HK-2 (cell line): ENCODE data around the gene TRIM67.
A peak's percentile ranks its signal among the peaks of the same experiment; 100 is the strongest.
"Not testable (repeated sequence)": the region's sequence is repeated elsewhere in the genome, so short reads cannot be mapped to it uniquely, and the experiment has no call there.

ENCODE experiments used
- DNase-seq: peaks from one replicate; pipeline ENCODE4 v3.0.0-alpha.2; 2018; ENCODE audit not compliant: unreplicated experiment

Gene TRIM67

GRCh38 chr1:231158141-231158540 lies 3.7 kb upstream of the TRIM67 start:
- DNase-seq: not testable (repeated sequence)

GRCh38 chr1:231159202-231159962 lies 2.5 kb upstream of the TRIM67 start:
- DNase-seq: no peak

- no peak for DNase-seq
These were observed 1.7 kb upstream of the TRIM67 start for GRCh38 chr1:231159963-231160761.

- no peak for DNase-seq
These were observed 777 bp upstream of the TRIM67 start for GRCh38 chr1:231160895-231161666.

- DNase-seq: peak; percentile 76
These were observed 575 bp downstream of the TRIM67 start for GRCh38 chr1:231162297-231162969.

GRCh38 chr1:231162970-231163829 lies 1.3 kb downstream of the TRIM67 start:
- no peak for DNase-seq

GRCh38 chr1:231163830-231164427 lies 2.1 kb downstream of the TRIM67 start:
- no peak for DNase-seq

GRCh38 chr1:231165371-231165770 lies 3.5 kb downstream of the TRIM67 start:
- no peak for DNase-seq

GRCh38 chr1:231166398-231166797 lies 4.5 kb downstream of the TRIM67 start:
- no peak for DNase-seq

- DNase-seq: no peak
These were observed 9.0 kb downstream of the TRIM67 start for GRCh38 chr1:231170875-231171274.

- DNase-seq: no peak
These were observed 9.9 kb downstream of the TRIM67 start for GRCh38 chr1:231171623-231172197.

GRCh38 chr1:231172411-231172810 lies 10.6 kb downstream of the TRIM67 start:
- no peak for DNase-seq

- no peak for DNase-seq
These were observed 14.6 kb downstream of the TRIM67 start for GRCh38 chr1:231176421-231176820.

GRCh38 chr1:231177226-231177625 lies 15.4 kb downstream of the TRIM67 start:
- DNase-seq: no peak

- DNase-seq: no peak
These were observed 16.1 kb downstream of the TRIM67 start for GRCh38 chr1:231177936-231178335.

- no peak for DNase-seq
These were observed 17.1 kb downstream of the TRIM67 start for GRCh38 chr1:231178970-231179369.

- no peak for DNase-seq
These were observed 18.2 kb downstream of the TRIM67 start for GRCh38 chr1:231180034-231180433.

GRCh38 chr1:231181271-231181670 lies 19.4 kb downstream of the TRIM67 start:
- no peak for DNase-seq

GRCh38 chr1:231182317-231182716 lies 20.5 kb downstream of the TRIM67 start:
- DNase-seq: no peak
